Limb (tissue), 2 donors: ENCODE results near the gene PLXNA4.
A peak's percentile ranks its signal among the peaks of the same experiment; 100 is the strongest.

Source experiments
- DNase-seq, 2 donors: peaks; one replicate each; pipeline ENCODE4 v3.0.0-alpha.2; 2016; ENCODE audit errors: extremely low spot score in 2 of 2

Gene PLXNA4

DNA sequence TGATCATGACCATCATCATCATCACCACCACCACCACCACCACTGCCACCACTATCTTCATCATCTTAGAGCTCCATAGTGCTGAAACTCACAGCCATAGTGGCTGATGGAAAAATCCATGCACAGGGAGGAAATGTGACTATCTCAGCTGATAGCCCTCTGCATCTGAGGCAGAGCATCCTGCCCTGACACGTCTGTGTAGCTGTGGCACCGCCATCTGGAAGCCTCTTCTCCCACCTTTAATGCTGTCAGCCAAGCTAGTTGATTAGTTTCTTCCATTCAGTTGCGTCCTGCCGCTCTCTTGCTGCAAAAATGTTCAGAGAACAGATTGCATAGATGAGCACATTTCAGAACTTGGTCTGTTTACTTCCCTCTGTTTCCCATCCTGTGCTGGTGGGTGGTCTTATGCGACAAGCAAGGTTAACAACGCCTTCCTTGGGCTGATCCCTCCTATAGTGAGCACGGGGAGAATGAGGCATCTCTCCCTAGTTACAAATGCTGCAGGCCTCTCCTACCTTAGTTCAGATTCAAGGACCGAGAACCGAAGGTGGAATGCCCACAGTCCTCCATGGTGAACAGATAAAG, 478.6 kb downstream of the PLXNA4 start:
- no peak for DNase-seq

DNA sequence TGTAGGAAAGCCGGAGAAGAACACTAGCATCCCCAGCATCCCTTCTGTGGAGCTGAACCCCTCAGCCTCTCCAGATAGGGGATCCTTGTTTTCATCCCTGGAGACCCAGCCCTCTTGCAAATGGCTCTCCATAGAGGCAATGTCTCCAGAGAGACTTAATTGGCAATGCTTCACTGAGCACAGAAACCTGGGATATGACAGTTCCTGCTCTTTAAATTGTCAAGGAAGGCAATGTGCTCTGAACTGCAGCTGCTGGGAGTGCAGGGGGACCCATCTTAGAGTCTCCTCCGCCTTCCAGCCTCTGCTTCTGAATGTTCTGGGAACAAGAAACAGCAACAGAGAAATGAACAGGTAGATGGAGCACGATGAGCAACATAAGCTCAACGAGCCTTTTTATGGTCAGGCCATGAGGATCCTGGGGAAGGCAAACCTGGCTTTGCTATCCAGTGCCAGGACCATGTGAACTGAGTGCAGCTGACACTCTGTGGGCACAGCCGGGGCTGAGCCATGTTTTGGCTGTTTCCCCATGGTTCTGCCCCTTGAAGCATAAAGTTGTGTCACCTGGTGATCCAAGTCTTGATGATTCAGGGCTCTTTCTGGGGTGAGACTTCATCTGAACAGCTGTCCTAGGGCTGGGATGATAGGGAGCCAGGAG, 481.0 kb downstream of the PLXNA4 start:
- DNase-seq = no peak

DNA sequence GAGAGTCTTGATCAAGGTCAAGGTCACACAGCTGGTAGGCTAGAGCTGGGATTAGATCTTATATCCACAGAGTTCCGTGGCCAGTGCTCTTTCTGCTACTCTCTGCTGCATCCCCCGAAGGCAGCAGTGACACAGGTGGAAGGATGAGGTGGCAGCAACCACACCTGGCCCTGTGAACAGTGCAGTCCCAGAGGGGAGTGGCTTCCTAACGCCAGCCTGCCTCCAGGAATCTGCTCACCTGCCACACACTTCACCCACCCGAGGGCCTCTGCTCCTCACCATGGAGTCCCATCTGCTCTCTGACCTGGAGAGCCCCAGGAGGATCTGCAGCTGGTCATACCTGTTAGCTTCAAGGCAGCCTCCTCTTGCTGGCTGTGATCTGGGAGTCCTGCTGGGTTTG, 484.2 kb downstream of the PLXNA4 start:
- no peak for DNase-seq

DNA sequence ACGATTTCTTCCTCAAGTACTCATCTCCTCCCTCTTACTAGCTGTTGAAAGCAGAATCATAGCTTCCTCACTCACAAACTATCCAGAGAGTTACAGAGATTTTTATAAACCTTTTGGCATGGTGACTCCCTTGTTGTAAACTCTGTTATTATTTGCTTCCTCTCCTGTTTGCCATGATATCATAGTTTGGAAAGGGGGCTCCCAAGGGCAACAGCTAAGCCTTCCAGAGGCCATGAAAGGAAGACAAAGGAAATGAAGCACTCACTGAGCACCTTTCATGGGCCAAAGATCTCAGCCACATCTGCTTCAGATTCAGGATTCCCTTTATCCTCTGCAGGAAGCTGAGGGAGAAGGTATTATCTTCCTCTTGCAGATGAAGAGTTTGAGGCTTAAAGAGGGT, 484.6 kb downstream of the PLXNA4 start:
- DNase-seq = no peak

DNA sequence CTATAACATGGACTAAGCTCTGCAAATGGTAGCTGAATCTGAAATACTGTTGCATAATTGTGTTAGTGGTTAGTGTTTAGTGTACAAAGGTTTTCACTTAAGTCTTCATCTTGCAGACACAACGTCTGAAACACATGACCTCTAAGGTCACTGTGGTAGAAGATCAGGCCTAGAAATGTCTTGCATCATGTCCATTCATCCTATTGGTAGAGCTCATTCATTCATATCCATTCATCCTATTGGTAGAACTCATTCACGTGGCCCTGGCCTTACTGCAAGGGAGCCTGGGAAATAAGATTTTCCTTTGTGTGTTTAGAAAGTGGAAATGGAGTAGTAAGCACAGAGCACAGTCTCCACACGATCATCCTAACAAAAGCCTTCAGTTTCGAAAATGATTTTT, 485.8 kb downstream of the PLXNA4 start:
- peak in 1 of 2 donors; percentile 4 for DNase-seq

DNA sequence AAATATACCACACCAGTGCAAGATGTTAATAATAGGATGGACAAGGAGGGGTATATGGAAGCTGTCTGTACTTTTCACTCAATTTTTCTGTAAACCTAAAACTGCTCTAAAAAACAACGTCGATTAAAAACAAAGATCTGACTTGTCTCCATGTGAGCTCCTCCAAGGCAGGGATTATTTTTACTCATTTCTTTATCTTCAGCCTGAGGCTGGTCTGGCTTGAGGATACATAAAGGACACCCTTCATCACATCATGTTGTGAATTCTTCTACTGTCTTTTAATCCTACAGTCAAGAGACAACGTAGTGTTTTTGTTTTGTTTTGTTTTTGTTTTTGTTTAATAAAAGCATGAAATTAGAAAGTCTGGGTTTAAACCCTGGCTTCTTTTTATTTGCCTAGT, 486.9 kb downstream of the PLXNA4 start:
- no peak for DNase-seq

DNA sequence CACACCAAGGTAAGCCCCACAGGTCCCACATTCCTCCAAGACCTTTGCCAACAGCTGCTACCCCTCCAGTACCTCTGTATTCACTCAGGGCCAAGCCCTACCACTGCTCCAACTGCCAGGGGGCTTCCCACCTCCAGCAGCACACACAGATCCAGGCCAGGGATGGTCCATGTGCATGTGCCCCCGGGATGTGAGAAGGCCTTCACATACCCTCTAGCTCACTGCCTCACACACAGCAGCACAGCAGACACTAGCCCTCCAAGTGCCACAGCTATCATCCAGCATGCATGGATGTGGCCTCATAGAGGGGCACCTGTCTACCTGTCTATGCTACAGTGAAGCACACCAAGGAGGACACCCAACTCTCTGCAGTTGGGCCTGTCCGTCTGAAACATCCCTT, 488.8 kb downstream of the PLXNA4 start:
- peak in 1 of 2 donors; percentile 8 for DNase-seq

DNA sequence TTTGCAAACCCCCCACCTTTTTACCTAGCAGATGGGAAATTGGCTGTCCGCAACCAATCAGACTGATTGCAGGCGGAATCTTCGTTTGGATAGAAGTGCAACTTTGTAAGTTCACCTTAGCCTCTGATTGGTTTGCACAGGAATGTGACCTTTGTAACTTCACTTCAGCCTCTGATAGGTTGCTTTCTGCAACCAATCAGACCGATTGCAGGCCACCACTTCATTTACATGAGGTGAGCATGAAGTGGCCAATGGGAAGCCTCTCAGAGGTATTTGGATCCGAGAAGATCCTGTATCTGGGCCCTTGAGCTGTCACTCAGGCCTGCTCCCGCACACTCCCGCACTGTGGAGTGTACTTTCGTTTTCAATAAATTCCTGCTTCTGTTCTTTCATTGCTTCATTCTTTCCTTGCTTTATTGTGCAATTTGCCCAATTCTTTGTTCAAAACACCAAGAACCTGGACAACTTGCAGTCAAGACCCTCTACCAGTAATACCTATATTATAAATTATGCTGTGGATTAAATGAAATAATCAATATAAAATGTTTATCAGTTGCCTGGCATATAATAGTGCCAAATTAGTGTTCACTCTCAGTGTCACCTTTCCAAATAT, 491.4 kb downstream of the PLXNA4 start:
- DNase-seq = peak in 1 of 2 donors; percentile 17

DNA sequence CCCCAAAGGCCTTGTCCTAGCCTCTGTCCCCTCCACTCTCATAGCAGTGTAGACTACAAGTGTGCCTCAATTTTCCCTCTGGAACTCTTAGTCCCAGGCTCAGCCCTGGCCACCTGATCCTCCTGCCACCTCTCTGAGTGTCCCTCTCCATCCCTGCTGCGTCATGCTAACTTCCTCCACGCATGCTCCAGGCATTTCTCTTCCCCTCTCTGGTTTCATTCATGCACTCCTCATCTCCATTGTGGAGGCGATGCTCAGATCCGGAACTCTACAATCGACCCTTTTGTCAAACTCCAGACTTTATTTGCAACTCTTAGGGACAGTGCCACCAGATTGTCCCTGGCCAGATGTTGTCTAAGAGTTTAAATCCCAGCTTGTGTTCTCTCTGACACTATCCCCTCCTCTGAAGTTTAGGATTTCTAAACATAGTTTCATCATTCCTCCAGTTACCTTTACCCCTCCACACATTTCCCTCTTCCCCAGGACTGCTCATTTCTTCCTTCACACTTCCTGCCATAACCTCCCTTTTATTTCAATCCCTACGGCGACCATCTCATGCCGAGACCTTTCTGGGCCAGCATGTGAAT, 492.6 kb downstream of the PLXNA4 start:
- DNase-seq = no peak

DNA sequence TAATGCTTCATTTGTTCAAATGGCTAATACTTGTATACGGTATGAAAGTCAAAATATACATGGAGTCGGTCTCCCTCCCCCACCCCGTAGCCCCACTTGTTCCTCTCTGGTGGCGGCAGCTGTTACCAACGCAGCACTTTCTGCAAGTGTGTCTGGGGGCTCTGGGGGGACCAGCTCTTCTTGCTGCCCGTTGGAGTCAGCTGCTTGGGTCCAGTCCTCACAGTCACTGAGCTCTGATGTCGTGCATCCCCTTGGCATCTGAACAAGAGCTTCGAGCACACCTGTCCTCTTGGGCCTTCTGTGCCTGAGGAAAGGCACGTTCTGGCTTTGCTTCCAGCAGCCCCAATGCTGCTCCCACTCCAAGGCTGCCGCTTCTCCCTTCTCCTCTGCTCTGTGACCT, 493.1 kb downstream of the PLXNA4 start:
- DNase-seq = no peak

DNA sequence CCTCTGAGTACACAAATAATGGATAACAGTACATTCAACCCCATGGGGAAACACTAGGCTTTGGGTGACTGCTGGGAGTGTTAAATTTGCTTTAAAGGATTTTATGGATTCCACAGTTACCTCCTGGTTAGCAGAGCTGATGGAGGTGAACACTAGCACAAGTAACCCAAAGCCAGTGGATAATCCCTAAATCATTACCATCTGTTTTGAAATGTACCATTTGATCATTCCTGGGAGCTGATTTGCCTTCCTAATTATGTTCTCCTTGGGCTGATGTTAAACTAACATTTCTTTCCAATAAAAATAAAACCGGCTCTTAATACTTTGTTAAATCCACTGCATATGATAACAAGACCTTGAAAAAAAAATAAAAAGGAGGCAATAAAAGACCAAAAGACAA, 493.9 kb downstream of the PLXNA4 start:
- DNase-seq = no peak

DNA sequence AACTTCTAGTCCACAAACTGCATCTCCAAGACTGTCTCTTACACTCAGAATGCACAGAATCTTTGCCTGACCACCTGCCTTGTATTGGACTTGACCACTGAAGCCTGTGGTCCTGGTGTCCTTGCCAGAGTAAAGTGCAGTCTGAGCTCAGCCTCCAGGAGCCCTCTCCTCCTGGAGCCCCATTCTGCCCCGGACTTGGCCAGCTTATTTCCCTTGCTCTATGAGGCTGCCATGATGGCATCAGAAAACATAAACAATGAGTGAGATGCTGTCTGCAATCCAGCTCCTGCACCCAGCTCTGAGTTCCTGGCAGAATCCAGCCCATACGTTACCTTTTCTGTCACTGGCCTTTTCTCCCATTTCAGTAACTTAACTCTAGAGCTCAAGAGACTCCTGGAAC, 494.6 kb downstream of the PLXNA4 start:
- DNase-seq = no peak

DNA sequence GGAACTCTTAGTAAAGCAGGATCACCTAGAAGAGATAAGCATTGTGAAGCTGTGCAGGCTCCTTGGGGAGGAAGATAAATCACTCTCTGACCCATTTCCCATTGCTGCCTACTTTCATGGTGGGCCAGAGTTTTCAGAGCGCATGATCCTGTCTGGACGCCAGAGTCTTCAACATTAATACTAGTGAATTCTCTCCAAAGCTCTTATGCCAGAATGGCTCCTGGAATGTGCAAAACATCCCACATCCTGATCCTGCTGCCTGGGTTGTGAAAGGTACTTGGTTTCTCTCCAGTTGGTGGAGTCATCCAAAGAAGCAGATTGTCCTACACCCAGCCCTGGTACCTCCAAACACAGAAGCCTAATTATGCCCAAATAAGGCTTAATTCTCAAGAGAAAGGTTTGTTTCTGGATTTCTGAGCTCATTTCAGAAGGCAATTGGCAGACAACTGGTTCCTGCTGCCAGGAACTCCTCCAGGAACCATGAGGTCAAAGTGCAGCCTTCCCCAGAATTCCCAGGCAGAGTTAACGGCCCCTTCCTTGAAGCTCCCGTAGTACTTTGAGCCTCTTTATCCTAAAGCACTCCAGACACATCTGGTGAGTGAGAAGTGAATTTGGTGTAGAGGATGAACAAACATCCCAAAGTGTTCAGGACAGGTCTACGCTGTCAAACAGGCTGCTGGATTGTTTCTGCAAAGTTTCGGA, 495.2 kb downstream of the PLXNA4 start:
- DNase-seq = no peak

DNA sequence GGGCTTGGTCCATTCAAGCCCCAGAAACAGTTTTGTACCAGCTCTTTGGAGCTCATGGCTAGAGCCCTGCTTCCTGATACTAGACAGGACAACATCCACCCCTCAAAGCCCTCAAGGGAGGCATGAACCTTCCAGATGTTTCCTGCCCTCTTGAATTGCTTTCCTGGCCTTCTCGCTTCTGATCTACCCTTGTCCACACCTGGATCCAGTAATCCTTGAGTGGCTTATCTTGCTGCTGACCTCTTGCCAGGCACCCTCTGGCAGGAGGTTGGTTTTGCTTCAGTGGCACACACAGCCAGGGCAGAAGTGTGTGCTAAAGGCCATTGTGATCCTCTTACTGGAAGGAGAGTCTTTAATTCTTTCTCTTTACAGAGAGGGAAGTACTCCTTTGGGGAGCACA, 495.8 kb downstream of the PLXNA4 start:
- no peak for DNase-seq

DNA sequence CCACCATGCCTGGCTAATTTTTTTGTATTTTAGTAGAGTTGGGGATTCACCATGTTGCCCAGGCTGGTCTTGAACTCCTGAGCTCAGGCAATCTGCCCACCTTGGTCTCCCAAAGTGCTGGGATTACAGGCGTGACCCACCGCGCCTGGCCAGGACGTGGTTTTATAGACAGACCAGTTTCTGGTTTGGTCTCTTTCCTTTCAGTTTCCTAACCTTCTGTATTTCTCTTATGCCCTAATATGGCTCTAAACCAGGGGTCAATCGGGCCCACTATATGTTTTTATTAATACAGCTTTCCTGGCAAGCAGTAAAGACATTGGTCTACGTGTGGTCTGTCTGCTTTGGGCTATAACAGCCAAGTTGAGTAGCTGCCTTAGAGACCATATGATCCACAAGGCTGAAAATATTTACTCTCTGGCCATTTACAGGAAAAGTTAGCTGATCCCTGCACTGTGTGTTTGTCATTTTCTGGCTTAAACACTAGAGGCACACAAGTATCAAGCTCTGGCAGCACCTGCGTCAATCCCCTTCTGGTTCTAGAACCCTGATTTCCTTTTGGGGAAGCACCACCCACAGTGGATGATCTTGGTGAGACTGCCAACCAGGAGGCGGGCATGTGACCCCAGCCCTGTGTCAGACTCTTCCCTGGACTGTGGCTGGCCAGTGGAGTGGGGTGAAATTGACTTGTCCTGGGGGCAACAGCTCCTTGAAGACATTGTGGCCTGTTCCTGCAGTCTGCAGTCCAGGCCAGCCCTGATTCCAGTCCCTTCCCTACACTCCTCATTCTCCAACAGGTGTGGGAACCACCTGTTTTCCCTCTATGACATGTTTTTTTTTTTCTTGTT, 497.2 kb downstream of the PLXNA4 start:
- no peak for DNase-seq

DNA sequence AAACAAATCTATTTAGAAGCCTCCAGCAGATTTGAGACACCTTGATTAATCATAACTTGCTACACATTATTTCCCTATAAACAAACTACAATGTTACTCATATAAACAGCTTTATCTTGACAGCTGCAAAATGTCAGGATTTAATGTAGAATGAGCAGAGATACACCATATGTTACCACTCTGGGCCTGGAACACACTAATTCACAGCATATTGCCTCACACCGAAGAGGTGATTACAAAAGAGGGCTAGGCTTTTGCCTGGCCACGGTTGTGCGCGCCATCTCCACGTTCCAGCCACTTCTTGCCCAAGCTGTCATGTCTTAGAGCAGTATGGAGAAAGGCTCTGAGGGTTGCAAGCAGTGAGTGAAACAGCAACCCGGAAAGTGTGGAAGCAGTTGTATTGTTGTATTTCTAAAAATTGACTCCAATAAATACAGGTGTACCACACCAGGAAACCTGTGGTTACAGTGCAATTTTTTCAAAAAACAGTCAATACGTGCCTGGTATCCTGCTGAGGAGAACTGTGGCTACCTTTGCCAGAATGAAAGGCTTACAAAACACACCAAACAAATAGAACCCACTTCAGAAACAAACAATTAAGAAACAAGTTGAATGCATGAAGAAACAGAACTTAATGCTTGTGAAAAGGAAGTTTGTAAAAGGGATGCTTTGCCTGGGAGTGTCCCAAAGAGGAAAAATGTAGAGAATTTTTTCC, 498.1 kb downstream of the PLXNA4 start:
- DNase-seq = no peak

DNA sequence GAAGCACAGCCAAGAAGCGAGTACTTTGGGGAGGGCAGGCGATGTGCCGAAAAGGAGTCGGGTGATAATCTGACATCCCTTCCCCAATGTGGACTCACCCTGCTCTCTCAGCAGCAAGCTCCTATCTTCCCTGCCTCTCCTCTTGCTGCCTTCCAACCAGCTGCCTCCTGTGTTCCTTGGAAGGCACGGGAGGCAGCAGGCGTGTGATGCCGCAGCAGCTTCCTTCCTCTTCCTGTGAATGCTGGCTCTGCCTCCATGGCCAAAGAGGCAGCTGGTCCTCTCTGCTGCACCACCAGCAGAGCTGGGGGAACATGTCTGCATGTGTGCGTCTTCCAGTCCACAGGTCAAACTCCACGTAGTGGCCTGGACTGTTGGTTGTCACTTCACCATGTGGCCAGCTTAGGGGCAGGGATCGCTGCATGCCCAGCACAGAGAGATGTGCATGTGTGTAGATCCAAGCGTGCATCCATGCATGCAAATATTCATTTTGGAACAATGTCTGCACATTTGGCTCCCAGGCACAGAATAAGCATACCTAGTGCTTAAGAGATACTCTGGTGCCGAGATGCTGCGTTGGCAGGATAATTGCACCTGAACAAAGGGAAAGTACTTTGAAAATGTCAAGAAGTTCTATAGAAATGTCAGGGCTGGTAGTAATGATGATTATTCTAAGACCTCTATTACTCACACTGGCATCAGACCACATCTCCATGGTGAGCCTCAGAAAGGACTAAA, 499.8 kb downstream of the PLXNA4 start:
- no peak for DNase-seq

DNA sequence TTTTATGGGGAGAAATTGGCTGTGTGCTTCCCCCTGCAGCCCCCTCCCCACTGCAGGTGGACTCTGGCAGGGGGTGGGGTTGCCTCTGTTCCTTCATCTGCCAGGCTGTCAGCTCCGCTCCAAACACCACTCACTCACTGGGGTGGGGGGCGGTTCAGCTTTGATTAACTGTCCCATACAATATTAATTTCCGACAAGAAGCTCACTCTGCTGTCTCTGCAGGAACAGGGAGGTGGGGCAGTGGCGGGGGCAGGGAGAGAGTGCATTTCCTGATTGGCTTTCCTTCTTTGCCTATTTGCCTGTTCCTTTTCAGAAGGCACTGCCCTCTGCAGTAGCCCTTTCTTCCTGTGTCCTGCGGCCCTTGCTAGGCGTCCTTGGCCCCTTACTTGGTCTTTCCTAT, 500.8 kb downstream of the PLXNA4 start:
- DNase-seq = no peak

DNA sequence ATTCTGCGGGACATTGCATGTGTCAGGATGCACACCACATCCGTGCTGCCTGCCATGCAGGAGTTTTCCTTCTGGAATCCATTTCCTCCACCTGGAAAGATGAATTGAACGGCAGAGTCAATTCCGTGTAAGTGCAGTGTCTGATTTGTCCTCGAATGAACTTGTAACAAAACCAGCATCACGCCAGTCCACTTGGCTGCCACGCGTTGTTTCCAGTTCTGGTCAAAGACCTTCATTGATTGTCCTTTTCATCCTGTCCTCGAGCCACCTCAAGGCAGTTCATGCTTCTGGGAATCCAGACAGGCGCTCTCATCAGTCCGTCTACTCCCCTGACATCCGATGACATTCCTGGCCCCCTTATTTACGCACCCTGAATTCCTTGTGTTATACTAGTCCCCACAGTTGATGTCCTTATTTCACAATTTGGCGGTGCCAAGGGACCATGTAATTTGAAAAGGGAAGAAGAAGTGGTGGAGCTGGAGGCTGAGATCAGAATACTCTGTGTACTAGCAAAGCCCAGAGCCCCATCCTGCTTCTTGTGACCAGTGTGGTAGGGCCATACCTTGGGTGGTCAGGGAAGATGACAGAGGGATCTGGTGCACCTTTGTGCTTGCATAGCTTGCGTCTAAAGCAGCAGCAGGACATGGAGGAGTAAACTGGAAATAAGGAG, 502.2 kb downstream of the PLXNA4 start:
- DNase-seq = no peak
